Measurements from ENCODE around the gene ELK3.

The ELK3 gene

DNA sequence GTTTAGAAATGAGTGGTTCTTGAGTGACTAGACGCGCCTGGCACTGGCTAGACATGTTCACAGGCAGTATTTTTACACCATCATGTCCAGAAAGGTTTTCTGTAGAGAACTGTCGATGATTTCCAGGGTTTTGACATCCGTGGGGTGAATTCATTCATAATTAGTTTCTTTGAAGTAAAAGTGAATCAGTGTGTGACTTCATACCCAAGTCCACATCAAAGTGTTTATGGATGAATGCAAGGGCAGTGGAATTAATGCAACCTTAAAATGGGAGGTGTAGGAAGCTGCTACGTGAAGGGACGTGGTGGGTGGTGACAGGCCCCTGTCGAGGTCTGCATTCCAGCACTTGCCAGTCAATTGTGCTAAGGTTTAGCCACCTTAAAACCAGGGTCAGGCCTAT lies 38.4 kb upstream of the ELK3 start:
- no peak for DNase-seq (ENCODE audit: low spot score)
- in situ Hi-C loops (cut with MboI; ENCODE audit: low sequenced_read_pairs, unreplicated experiment): no loop called here
- TF ChIP-seq, protein P1, sequence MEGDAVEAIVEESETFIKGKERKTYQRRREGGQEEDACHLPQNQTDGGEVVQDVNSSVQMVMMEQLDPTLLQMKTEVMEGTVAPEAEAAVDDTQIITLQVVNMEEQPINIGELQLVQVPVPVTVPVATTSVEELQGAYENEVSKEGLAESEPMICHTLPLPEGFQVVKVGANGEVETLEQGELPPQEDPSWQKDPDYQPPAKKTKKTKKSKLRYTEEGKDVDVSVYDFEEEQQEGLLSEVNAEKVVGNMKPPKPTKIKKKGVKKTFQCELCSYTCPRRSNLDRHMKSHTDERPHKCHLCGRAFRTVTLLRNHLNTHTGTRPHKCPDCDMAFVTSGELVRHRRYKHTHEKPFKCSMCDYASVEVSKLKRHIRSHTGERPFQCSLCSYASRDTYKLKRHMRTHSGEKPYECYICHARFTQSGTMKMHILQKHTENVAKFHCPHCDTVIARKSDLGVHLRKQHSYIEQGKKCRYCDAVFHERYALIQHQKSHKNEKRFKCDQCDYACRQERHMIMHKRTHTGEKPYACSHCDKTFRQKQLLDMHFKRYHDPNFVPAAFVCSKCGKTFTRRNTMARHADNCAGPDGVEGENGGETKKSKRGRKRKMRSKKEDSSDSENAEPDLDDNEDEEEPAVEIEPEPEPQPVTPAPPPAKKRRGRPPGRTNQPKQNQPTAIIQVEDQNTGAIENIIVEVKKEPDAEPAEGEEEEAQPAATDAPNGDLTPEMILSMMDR (IDR thresholded peaks at IDR 0.05; ENCODE audit: borderline replicate concordance, control extremely low read depth, extremely low read depth, insufficient read depth, missing control alignments): no peak

GRCh38 chr12:96156211-96156610 lies 38.0 kb upstream of the ELK3 start:
- TF ChIP-seq, protein P1 (IDR thresholded peaks at IDR 0.05; ENCODE audit: borderline replicate concordance, control extremely low read depth, extremely low read depth, insufficient read depth, missing control alignments): no peak
- in situ Hi-C loops (cut with MboI; ENCODE audit: low sequenced_read_pairs, unreplicated experiment): no loop called here
- DNase-seq (ENCODE audit: low spot score): no peak

- in situ Hi-C loops (cut with MboI; ENCODE audit: low sequenced_read_pairs, unreplicated experiment): no loop called here
- TF ChIP-seq, protein P1 (IDR thresholded peaks at IDR 0.05; ENCODE audit: borderline replicate concordance, control extremely low read depth, extremely low read depth, insufficient read depth, missing control alignments): no peak
- DNase-seq (ENCODE audit: low spot score): no peak
Measured at GRCh38 chr12:96157427-96157826, 36.7 kb upstream of the ELK3 start.

GRCh38 chr12:96164951-96165811 lies 29.0 kb upstream of the ELK3 start:
- TF ChIP-seq, protein P1 (IDR thresholded peaks at IDR 0.05; ENCODE audit: borderline replicate concordance, control extremely low read depth, extremely low read depth, insufficient read depth, missing control alignments): no peak
- in situ Hi-C loops (cut with MboI; ENCODE audit: low sequenced_read_pairs, unreplicated experiment): no loop called here
- DNase-seq (ENCODE audit: low spot score): no peak

GRCh38 chr12:96166765-96167164 lies 27.4 kb upstream of the ELK3 start:
- no peak for DNase-seq (ENCODE audit: low spot score)
- TF ChIP-seq, protein P1 (IDR thresholded peaks at IDR 0.05; ENCODE audit: borderline replicate concordance, control extremely low read depth, extremely low read depth, insufficient read depth, missing control alignments): no peak
- in situ Hi-C loops (cut with MboI; ENCODE audit: low sequenced_read_pairs, unreplicated experiment): no loop called here

GRCh38 chr12:96167492-96167891 lies 26.7 kb upstream of the ELK3 start:
- in situ Hi-C loops (cut with MboI; ENCODE audit: low sequenced_read_pairs, unreplicated experiment): no loop called here
- TF ChIP-seq, protein P1 (IDR thresholded peaks at IDR 0.05; ENCODE audit: borderline replicate concordance, control extremely low read depth, extremely low read depth, insufficient read depth, missing control alignments): no peak
- DNase-seq (ENCODE audit: low spot score): no peak
